PC-3 (cell line): Measurements from ENCODE around the gene PLA2G2D. TPM values are rescaled to one million over a fixed set of nuclear protein-coding genes. Genes with fewer than 3 reads are reported as not detected.

Experiments
- ATAC-seq: fragments of 200-7000 bp; cut with Tn5 transposase; 2 replicates; pipeline ENCODE4 v1.9.1; 2020; ENCODE audit warnings: mild to moderate bottlenecking, moderate library complexity
- BruUV-seq: library from RNA; stranded (reverse); fragments of 400-500 nt; replicated peaks from 2 replicates; lab custom pipeline; 2021; lab: Mats Ljungman, UMichigan
- CTCF ChIA-PET: fragments of 300-600 bp; sonication (Branson Sonifier 250); formaldehyde crosslinking; loops from one replicate; lab custom pipeline; 2022; ENCODE audit warnings: antibody characterized with exemption; lab: Charles Lee
- POLR2A ChIA-PET: fragments of 300-600 bp; sonication (Branson Sonifier 250); formaldehyde crosslinking; loops from one replicate; lab custom pipeline; 2022; ENCODE audit warnings: antibody characterized with exemption; ENCODE audit not compliant: unreplicated experiment; lab: Charles Lee
- DNase-seq: peaks from one replicate; pipeline ENCODE4 v3.0.0-alpha.2; 2015
- H2AFZ ChIP-seq: fragments of 300-600 bp; sonication (generic); 2 replicates; pipeline ENCODE4 v1.6.0; 2016; ENCODE audit warnings: antibody characterized with exemption, low read length
- H3F3A ChIP-seq: fragments of 300-600 bp; sonication (generic); one replicate; pipeline ENCODE4 v1.6.0; 2017; ENCODE audit warnings: antibody characterized with exemption, low read length, control low read depth, mild to moderate bottlenecking; ENCODE audit not compliant: unreplicated experiment
- H3K27ac ChIP-seq: fragments of 300-600 bp; sonication (generic); 2 replicates; pipeline ENCODE4 v1.5.1; 2016; ENCODE audit warnings: mild to moderate bottlenecking, low read length
- H3K27me3 ChIP-seq: fragments of 300-600 bp; sonication (generic); 2 replicates; pipeline ENCODE4 v1.6.1; 2016; ENCODE audit warnings: low read length, mixed read lengths
- H3K36me3 ChIP-seq: fragments of 300-600 bp; sonication (generic); 2 replicates; pipeline ENCODE4 v1.6.1; 2016; ENCODE audit warnings: low read depth, mixed run types, low read length, mixed read lengths
- H3K4me1 ChIP-seq: fragments of 300-600 bp; sonication (generic); 2 replicates; pipeline ENCODE4 v1.5.1; 2016; ENCODE audit warnings: low read length; ENCODE audit not compliant: insufficient read depth
- H3K4me2 ChIP-seq: fragments of 300-600 bp; sonication (generic); 2 replicates; pipeline ENCODE4 v1.6.0; 2016; ENCODE audit warnings: low read length
- H3K4me3 ChIP-seq: fragments of 300-600 bp; sonication (generic); 2 replicates; pipeline ENCODE4 v1.5.1; 2016; ENCODE audit warnings: mild to moderate bottlenecking, low read length, mixed read lengths
- H3K79me2 ChIP-seq: fragments of 300-600 bp; sonication (generic); 2 replicates; pipeline ENCODE4 v1.6.1; 2017; ENCODE audit warnings: low read length, mixed read lengths
- H3K9ac ChIP-seq: fragments of 300-600 bp; sonication (generic); 2 replicates; pipeline ENCODE4 v1.6.0; 2016; ENCODE audit warnings: mild to moderate bottlenecking, low read length
- H3K9me2 ChIP-seq: fragments of 300-600 bp; sonication (generic); replicated peaks from 2 replicates; pipeline ENCODE4 v1.6.1; 2016; ENCODE audit warnings: mixed run types, low read length, mixed read lengths
- H3K9me3 ChIP-seq: fragments of 300-600 bp; sonication (generic); 2 replicates; pipeline ENCODE4 v1.6.1; 2016; ENCODE audit warnings: low read length, mixed read lengths
- H4K20me1 ChIP-seq: fragments of 300-600 bp; sonication (generic); 2 replicates; pipeline ENCODE4 v1.6.1; 2016; ENCODE audit warnings: low read length, mixed read lengths
- CTCF ChIP-seq: fragments of 300-600 bp; sonication (generic); conservative IDR thresholded peaks from 2 replicates; pipeline ENCODE4 v1.5.1; 2017; ENCODE audit warnings: antibody characterized with exemption, low read depth, mild to moderate bottlenecking, low read length
- EZH2 ChIP-seq: fragments of 300-600 bp; sonication (generic); IDR thresholded peaks from one replicate; pipeline ENCODE4 v1.6.1; 2017; ENCODE audit warnings: antibody characterized with exemption, mild to moderate bottlenecking, low read length; ENCODE audit not compliant: unreplicated experiment
- EZH2phosphoT487 ChIP-seq: fragments of 300-600 bp; sonication (generic); IDR thresholded peaks from 2 replicates; pipeline ENCODE4 v1.6.1; 2018; ENCODE audit warnings: mild to moderate bottlenecking, antibody characterized with exemption, low read length, borderline replicate concordance
- intact Hi-C: fragments of 100-400 bp; cut with micrococcal nuclease; formaldehyde crosslinking; loops from 2 replicates; pipeline ENCODE4 v1.9.0; 2023
- total RNA-seq: library from RNA; depleted of rRNA; stranded (reverse); fragments of >200 nt; gene quantifications from 2 replicates; pipeline ENCODE4 v1.2.3, GENCODE V29; 2014

Gene PLA2G2D
- total RNA-seq, 1 experiment from 2014 or later = not detected

GRCh38 chr1:20117236-20117635, 2.1 kb downstream of the PLA2G2D start:
- H3K9me3 ChIP-seq = no peaks in the 10 kb centered on the region
- no peaks in the 10 kb centered on the region for H4K20me1 ChIP-seq
- ChIA-PET CTCF (no interaction called here), POLR2A (no interaction called here)
- no peaks in the 10 kb centered on the region for H3F3A ChIP-seq
- H3K36me3 ChIP-seq = no peaks in the 10 kb centered on the region
- no peak overlapping the region for H3K4me3 ChIP-seq
- DNase-seq (no peak), ATAC-seq (no peak)
- intact Hi-C loops = no loop called here
- TF ChIP-seq EZH2 (no peak), EZH2phosphoT487 (no peak), CTCF (no peak)
- BruUV-seq = no TSS peak
- no peaks in the 10 kb centered on the region for H3K9me2 ChIP-seq
- no peaks in the 10 kb centered on the region for H3K4me1 ChIP-seq
- no peak overlapping the region for H3K9ac ChIP-seq
- H3K27me3 ChIP-seq = peaks cover 6% of the 10 kb centered on the region; the same call in 1 of the 2 replicates
- no peaks in the 10 kb centered on the region for H3K79me2 ChIP-seq
- H3K4me2 ChIP-seq = no peak overlapping the region
- no peak overlapping the region for H2AFZ ChIP-seq
- no peak overlapping the region for H3K27ac ChIP-seq

GRCh38 chr1:20115916-20116315, 3.4 kb downstream of the PLA2G2D start:
- BruUV-seq = no TSS peak
- Histone ChIP-seq H3K4me1 (no peaks in the 10 kb centered on the region), H4K20me1 (no peaks in the 10 kb centered on the region), H3K36me3 (no peaks in the 10 kb centered on the region), H3F3A (no peaks in the 10 kb centered on the region), H3K4me2 (no peak overlapping the region), H3K27ac (no peak overlapping the region), H3K27me3 (no peaks in the 10 kb centered on the region), H3K9me2 (no peaks in the 10 kb centered on the region), H3K9me3 (no peaks in the 10 kb centered on the region), H3K79me2 (no peaks in the 10 kb centered on the region), H3K9ac (no peak overlapping the region), H2AFZ (no peak overlapping the region), H3K4me3 (no peak overlapping the region)
- DNase-seq = no peak
- no peak for ATAC-seq
- intact Hi-C loops = no loop called here
- ChIA-PET POLR2A (no interaction called here), CTCF (no interaction called here)
- TF ChIP-seq CTCF = no peak
- TF ChIP-seq EZH2 = no peak
- no peak for TF ChIP-seq EZH2phosphoT487

GRCh38 chr1:20115479-20115878, 3.9 kb downstream of the PLA2G2D start:
- H3K4me2 ChIP-seq = no peak overlapping the region
- no peaks in the 10 kb centered on the region for H4K20me1 ChIP-seq
- no peak overlapping the region for H3K27ac ChIP-seq
- no peaks in the 10 kb centered on the region for H3F3A ChIP-seq
- peaks cover 2% of the 10 kb centered on the region; the same call in 1 of the 2 replicates for H3K4me1 ChIP-seq
- no peak overlapping the region for H2AFZ ChIP-seq
- no peaks in the 10 kb centered on the region for H3K36me3 ChIP-seq
- no TSS peak for BruUV-seq
- DNase-seq (no peak), ATAC-seq (no peak)
- ChIA-PET CTCF (no interaction called here), POLR2A (no interaction called here)
- H3K9me2 ChIP-seq = no peaks in the 10 kb centered on the region
- intact Hi-C loops = no loop called here
- H3K9ac ChIP-seq = no peak overlapping the region
- no peaks in the 10 kb centered on the region for H3K79me2 ChIP-seq
- TF ChIP-seq CTCF = no peak
- no peak for TF ChIP-seq EZH2
- no peak for TF ChIP-seq EZH2phosphoT487
- no peak overlapping the region for H3K4me3 ChIP-seq
- H3K9me3 ChIP-seq = no peaks in the 10 kb centered on the region
- H3K27me3 ChIP-seq = no peaks in the 10 kb centered on the region
